GM21717 (cell line): ENCODE data around the gene HIVEP3.

ENCODE experiments used
- ATAC-seq: cut with Tn5 transposase; IDR thresholded peaks from one replicate; pipeline ENCODE4 v1.9.1; 2021; ENCODE audit warnings: mild to moderate bottlenecking, moderate library complexity; ENCODE audit not compliant: unreplicated experiment

Gene HIVEP3

GRCh38 chr1:41766041-41766440 is 152.7 kb downstream of the HIVEP3 start:
- no peak for ATAC-seq

- no peak for ATAC-seq
These were observed 153.6 kb downstream of the HIVEP3 start for GRCh38 chr1:41765152-41765551.

GRCh38 chr1:41764656-41765055 is 154.1 kb downstream of the HIVEP3 start:
- ATAC-seq = no peak

DNA sequence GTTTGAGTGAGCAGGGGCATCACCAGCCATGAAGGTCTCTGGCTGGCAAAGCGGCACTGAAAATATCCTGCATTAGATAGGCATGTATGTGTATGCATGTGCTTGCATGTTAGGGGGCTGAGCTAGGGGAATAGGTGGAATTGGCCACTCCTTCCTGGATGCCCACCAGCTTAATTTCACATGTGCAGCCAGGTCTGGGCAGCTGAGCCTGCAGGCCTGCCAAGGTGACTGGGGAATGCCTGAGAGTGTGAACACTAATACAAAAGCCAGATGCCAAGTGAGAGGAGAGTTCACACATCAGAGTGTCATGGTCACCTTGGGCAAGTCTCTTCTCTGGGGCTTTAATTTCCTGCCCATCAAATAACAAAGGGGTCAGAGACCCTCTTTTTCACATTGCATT is 155.9 kb downstream of the HIVEP3 start:
- ATAC-seq = no peak

DNA sequence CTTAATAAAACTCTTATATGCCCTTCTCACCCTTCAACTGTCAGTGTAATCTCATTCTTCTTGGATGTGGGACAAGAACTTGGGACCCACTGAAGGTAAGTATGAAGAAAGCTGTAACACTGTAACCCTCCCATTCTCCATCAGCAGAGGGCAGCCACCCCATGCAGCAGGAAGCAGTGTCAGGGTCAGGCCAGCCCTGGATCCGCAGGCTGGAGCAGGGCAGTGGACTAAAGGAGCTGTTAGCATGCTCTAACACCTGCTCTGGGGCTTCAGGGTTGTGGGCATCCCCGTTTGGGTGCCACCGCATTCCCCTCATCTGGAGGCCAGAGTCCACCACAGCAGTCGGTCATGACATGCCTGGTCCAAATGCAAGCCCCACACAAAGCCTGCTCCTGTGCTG is 156.5 kb downstream of the HIVEP3 start:
- no peak for ATAC-seq

- no peak for ATAC-seq
These were observed 159.7 kb downstream of the HIVEP3 start for GRCh38 chr1:41758904-41759548.

DNA sequence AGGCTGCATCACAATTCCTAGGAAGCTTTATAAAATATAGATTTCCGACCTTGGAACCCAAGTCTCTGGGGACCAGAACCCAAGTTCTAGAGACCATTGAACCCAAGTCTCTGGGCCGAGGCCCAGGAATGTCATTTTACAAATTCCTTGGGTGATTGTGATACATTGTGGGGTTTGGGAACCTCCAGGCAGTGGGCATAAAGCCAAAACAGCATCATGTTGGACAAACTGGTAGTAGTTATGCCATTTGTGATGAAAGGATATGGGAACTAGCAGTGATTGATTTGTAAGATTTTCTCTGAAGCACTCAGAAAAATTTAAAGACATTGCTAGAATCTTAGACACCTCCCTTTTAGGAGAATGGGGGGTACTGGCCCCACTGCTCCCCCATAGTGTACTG is 160.2 kb downstream of the HIVEP3 start:
- ATAC-seq = no peak

DNA sequence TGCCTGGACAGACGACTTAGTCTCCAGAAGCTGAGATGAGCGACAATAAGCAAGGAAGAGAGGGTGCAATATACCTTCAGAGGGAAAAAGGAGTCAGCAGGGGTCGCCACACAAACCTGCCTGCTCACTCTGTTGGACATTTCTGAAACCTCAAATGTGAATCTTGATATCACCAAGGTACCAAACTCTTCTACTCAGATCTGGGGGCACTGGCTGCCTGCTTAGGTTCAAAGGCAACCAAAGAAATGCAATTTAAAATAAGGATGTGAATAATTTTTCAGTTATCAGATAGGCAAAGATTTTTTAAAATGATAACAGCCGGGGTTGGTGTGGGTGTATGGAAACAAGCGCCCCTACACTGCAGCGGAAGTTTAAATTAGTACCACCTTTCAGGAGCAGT is 164.2 kb downstream of the HIVEP3 start:
- ATAC-seq = no peak

- ATAC-seq = peak; percentile 2
These were observed 166.1 kb downstream of the HIVEP3 start for GRCh38 chr1:41752514-41753170.

DNA sequence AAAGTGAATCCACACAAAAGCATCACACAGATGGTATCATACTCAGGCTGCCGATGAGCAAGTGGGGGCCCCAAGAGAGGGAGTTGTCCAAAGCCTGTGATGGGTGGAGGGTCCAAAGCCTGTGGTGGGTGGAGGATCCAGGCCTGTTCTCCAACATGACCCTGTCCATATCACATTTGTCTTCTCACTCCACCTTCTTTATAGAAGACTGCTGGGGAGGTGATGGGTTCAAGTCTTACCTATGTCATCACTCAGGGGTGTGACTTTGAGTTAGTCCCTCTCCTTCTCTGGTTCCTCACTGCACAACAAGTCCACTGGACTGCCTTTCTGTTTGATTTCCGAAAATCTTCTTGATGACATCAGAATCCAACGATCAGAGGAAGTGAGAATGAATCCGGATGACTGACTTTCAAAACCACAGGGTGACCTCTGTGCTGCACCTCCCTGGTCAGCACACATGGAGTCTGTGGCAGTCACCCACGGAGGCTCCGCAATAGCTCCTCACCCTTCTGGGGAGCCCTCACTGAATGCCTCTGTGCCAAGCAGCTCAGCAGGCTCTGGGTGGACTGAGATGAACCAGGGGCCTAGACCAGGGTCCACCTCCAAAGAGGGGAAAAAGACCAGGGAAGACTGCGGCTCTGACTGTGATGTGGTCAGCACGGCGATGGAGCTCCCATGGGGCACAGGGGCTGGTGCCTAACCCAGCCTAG is 166.8 kb downstream of the HIVEP3 start:
- ATAC-seq = peak; percentile 31

DNA sequence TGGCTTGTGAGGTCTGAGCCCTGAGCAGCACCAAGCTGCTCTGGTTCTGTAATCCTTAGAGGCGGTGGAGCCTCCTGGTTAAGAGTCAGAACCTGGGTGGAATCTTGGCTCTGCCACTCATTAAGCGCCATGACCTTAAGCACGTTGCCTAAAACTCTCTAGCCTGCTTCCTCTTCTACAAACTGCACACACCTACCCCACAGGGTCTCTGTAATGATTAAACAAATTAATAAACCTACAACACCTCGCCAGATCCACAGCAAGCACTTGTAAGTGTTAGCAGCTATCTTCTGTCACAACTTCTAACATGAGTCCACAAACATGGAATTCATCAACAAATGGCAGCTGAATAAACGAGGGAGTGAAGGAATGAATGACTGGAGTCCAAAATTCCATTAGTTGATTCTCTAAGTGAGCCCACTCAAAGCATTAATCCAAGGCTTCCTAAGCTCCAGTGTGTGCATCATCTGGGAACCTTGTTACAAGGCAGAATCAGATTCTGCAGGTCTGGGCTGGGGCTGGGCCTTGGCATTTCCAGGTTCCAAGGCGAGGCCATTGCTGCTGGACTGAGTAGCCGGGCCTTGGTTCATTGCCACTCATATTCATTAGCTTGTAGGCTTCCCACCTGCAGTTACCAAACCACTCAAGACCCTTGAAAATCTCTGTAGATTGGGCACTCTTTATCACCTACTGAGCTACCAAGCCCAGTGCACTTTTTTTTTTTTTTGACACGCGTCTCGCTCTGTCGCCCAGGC is 168.6 kb downstream of the HIVEP3 start:
- no peak for ATAC-seq

GRCh38 chr1:41745022-41745421 is 173.7 kb downstream of the HIVEP3 start:
- ATAC-seq = no peak

GRCh38 chr1:41743366-41743765 is 175.4 kb downstream of the HIVEP3 start:
- ATAC-seq = no peak

DNA sequence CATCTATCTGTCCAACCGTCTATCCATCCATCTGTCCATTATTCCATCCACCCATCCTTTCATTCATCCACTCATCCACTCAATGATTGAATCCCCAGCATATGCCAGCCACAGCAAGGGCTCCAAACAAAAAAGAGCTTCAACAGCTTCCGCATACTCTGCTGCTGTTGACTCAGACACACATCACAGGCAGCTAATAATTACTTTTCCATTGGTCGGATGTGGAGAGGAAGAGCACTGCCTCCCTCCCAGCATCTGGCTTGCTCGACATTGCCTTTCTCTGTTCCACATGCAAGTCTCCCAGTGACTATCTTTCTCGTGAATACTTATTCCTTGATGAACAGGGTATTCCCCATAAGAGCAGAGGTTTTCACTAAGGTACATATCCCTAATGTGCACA is 176.5 kb downstream of the HIVEP3 start:
- no peak for ATAC-seq

DNA sequence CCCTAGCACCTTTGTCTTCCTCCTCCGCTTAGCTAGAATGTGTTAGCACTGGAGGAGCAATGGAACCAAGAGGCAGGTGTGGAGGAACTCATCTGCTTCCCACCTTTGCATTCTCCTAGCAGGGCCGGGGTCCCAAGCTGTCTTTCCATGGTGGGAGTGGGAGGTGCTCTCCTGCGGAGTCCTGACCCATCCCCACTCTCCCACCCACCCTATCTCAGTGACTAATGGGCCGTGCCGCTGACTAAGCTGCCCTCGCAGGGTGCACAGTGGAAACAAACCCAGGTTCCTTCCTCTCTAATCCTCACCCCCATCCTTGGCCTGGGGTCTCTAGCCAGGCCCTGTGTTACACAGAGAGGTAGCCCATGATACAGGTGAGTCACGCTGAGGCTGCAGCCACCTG is 177.5 kb downstream of the HIVEP3 start:
- ATAC-seq = no peak

- no peak for ATAC-seq
These were observed 178.0 kb downstream of the HIVEP3 start for GRCh38 chr1:41740630-41741239.

DNA sequence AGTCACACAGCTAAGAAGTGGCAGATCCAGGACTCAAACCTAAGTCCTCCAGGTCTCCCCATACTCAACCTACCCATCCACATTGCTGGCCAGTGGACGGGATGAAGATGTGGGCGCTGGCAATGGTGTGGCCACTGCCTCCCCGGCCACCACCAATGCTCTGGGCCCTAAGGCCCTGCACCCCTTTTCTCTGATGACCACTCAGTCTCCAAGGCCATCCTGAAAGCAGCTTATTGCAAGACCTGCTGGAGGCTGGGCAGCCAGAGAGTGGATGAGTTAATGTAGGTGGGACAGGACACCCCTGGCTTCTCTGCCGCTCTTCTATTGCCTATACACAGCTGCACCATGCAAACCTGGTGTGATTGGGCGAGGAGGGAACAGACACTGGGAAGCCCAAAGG is 178.7 kb downstream of the HIVEP3 start:
- no peak for ATAC-seq

DNA sequence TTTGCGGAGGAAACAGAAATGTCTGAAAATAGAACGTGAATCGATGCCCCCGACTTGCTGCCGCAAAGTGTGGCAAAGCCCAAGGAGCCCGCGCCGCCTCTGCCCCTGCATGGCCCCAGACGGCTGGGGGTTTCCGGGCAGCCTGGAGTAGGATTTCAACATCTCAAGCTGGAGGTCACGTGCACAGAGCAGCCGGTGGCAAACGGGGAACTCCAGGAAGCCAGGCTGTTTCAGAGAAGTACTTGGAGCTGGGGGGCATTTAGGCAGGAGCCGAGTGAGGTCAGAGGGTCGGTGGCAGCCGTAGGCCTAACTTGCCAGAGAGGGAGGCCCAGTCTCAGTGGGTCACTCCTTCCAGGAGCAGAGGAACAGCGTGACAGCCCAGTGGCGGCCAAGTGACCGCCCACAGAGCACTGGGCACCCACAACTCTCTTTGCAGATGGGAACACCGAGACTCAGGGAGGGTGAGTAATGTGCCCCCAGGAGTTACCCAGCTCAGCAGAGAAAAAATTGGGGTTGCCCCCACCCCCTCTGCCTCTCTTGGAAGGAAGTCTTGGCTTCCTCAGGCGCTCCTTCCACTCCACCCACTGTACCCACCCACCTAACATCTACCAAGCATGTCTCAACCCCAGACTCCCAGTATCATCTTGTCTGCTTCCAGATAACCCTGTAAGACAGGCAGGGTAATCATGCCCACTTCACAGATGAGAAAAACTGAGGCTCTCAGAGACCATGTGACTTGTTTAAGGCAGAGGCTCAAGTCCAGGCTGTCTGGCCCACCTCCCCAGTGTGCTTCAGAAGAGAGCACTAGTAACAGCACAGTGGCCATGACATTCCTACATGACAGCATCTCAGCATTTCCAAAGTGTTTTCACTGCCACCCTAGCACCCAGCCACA is 179.4 kb downstream of the HIVEP3 start:
- peak; percentile 43 for ATAC-seq

DNA sequence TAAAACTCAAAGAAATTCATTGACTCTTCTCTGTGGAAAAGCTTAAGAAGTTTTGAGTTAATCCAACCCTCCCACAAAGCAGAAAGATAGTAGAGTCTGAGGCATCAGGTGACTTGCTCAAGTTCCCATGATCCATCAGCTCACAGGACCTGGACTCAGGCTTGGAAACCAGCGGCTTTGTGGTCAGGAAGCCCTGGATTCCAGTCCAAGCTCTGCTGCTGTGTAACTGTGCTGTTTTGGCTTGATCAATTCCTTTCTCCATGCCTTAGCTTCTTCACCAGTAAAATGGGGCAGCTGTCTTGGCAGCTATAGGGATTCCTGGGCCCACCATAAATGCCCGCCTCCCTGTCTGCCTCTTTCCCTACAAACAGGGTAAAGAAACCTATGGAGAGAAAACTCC is 180.2 kb downstream of the HIVEP3 start:
- no peak for ATAC-seq

- ATAC-seq = no peak
These were observed 180.7 kb downstream of the HIVEP3 start for GRCh38 chr1:41738006-41738405.
